HG02798 (cell line): ENCODE data around the gene JAML.
A peak's percentile ranks its signal among the peaks of the same experiment; 100 is the strongest.
"Not testable (repeated sequence)": the region's sequence is repeated elsewhere in the genome, so short reads cannot be mapped to it uniquely, and the experiment has no call there.

ENCODE experiments used
- ATAC-seq: cut with Tn5 transposase; IDR thresholded peaks from one replicate; pipeline ENCODE4 v1.9.1; 2021; ENCODE audit warnings: mild to moderate bottlenecking; ENCODE audit not compliant: unreplicated experiment, poor library complexity

JAML gene

DNA sequence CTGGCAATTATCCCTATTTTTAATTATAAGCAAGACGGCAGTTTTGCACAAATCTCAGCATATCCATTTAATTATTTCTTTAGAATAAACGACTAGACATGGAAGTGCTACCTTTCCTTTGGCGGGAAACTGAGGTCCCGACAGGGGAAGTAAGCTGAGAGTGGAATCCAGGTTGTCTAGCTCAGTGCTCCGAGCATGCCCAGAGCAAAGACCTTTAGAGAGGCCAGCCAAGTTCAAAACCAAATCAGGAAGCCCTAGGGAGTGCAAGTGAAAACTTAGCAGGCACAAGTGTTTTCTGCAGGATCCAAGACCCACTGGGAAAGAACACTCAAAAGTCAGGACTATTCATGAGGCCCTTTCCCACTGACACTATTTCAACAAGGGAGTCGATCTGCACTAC is 25.7 kb downstream of the JAML start:
- ATAC-seq: no peak

DNA sequence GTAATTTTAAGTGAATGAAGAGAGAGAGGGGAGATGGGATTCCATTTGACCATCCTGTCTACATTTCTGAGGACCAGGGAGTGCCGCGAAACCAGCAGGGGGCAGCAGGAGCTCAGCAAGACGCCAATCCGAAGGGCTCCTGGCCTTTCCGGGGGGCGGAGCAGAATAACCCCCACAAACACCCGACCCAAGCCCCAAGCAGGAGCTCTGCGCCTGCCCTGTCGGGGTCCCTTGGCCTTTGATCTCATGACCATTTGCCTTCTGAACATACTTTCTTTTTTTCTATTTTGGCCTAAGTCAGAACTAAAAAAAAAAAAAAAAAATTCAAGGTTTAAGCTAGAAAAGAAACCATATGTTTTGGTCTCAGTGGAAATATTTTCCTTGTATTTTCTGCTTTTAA is 26.4 kb downstream of the JAML start:
- ATAC-seq: peak; percentile 46

DNA sequence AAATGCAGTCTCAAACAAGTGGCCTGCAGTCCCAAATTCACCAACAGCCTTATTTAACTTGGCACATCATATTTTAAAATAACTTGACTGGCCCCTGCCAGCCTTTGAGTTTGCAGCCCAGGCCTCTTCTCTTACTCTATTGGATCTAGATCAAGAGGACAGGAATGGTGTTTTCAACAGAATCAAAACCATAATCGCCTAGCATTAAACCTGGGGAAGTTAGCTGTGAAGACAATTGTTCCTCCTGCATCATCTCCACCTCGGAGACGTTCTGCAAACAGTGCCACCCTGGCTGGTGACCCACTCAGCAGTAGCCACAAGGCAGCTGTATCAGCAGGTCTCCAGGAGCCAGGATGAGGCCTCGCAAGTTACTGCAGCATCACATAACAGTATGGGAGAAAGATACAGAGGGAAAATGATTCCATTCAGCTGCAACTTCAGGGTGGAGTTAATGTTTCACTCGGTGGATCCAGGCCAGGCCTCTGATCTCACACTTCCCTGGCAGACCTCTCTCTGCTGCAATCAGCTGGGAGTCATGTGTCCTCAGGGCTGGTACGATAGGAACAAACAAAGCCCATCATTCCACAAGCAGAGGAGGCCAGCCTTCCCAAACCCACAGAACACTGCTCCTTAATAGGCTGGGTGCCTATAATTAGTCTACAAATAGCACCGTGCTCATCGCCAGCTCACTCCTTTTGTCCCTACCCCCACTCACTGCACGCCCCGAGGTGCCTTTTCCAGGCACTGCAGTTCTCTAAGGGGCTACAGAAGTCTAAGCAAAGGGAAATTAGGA is 29.8 kb downstream of the JAML start:
- ATAC-seq: no peak

DNA sequence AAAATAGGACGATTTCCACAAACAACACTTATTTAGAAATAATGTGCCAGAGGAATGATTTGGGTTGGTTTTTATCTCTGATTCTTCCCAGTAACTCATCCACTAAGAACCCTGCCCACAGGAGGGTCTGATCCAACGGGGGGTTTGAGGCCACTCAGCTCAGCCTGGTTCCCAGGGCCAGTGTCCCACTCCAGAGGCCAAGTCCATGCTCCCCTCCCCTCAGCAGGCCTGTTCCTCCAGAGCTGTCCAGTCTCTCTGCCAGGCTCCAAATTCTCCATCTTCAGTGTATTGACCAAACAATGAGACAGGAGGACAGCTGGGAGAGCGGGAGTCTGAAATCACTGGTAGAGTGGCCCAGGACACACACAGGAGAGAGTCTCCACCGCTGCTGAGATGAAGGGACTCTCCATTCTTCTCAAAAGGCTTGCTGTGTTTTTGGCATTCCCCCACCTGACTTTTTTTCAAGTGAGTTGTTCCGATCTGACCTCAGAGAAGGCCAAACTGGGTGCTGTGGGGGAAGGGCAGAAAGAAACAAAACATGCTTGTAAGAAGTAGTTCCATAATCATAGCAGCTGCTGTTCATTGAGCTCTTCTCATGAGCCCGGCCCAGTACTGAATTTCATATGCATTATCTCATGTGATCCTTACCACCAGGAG is 30.8 kb downstream of the JAML start:
- no peak for ATAC-seq

DNA sequence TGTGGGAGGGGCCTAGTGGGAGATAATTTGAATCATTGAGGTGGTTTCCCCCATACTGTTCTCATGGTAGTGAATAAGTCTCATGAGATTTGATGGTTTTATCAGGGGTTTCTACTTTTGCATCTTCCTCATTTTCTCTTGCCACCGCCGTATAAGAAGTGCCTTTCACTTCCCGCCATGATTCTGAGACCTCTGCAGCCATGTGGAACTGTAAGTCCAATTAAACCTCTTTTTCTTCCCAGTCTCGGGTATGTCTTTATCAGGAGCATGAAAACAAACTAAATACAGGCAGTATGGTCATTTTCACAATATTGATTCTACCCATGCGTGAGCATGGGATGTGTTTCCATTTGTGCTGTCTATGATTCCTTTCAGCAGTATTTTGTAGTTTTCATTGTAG is 32.0 kb downstream of the JAML start:
- not testable (repeated sequence) for ATAC-seq

DNA sequence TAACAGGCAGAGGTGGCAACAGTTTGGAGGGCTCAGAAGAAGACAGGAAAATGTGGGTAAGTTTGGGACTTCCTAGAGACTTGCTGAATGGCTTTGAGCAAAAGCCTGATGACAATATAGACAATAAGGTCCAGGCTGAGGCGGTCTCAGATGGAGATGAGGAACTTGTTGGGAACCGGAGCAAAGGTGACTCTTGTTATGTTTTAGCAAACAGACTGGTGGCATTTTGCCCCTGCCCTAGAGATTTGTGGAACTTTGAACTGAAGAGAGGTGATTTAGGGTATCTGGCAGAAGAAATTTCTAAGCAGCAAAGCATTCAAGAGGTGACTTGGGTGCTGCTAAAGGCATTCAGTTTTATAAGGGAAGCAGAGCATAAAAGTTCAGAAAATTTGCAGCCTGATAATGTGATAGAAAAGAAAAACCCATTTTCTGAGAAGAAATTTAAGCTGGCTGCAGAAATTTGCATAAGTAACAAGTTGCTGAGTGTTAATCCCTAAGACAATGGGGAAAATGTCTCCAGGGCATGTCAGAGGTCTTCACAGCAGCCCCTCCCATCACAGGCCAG is 33.8 kb downstream of the JAML start:
- not testable (repeated sequence) for ATAC-seq

DNA sequence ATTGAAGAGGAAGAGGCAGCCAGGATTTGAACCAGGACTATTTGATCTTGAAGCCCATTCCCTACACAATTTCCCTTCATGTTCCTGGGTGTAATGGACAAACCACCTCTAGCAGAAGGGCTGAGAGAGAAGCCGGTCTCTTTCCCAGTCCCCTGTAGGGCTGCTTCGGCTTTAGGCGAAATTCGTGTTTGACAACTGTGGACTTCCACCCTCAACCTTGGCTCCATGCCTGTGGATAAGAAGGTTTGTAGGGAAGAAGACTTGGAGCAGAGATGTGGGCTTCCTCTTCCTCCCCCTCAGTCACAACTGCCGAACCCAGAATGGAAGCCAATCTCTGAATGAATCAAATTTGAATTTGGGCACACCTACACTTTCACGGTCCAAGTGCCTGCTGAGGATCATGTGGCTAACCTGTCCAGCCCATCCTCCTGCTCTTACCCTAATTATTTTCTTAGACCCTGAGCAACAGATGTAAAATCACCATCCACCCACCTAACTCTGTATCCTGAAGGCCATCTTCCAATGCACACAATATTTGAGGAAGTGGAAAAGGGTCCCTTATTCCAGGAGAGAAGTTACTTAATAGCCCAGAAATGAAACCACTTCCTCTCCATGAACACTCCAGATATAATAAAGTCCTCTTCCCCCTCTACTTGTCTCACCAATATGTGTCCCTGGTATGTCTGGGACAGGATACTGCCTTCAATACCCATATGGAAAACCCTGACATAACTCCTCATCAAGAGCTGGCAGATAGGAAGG is 38.3 kb downstream of the JAML start:
- no peak for ATAC-seq

DNA sequence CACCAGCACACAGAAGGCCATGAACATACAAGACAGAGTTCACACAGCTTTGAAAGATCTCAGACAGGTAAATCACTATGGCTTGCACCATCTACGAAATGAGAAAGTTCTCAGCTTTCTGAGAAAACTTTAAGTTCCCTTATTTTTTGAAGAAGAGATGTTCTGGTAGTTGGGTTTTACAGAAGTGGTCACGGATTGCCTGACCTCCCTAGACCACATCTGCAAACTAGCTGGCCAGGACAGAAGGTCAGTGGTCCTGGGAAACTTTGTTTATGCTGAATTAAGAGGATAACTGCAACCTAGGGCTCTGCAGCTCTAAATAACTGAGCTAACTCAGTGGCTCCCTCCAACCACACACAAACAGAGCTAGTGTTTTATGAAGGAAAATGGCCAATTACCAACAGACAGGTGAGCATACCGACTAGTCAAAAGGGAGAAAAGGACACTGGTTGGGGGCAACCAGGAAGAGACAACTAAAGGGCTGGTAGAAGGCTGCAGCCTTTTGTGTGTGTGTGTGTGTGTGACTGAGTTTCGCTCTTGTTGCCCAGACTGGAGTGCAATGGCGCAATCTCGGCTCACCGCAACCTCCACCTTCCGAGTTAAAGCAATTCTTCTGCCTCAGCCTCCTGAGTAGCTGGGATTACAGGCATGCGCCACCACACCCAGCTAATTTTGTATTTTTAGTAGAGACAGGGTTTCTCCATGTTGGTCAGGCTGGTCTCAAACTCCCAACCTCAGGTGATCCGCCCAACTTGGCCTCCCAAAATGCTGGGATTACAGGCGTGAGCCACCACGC is 39.8 kb downstream of the JAML start:
- ATAC-seq: no peak

DNA sequence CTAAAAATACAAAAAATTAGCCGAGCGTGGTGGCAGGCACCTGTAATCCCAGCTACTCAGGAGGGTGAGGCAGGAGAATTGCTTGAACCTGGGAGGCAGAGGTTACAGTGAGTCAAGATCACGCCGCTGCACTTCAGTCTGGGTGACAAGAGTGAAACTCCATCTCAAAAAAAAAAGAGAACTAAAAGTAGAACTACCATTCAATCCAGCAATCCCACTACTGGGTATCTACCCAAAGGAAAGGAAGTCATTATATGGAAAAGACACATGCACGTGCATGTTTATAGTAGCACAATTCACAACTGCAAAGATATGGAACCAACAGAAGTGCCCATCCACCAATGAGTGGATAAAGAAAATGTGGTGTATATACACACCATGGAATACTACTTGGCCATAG is 41.1 kb downstream of the JAML start:
- not testable (repeated sequence) for ATAC-seq

DNA sequence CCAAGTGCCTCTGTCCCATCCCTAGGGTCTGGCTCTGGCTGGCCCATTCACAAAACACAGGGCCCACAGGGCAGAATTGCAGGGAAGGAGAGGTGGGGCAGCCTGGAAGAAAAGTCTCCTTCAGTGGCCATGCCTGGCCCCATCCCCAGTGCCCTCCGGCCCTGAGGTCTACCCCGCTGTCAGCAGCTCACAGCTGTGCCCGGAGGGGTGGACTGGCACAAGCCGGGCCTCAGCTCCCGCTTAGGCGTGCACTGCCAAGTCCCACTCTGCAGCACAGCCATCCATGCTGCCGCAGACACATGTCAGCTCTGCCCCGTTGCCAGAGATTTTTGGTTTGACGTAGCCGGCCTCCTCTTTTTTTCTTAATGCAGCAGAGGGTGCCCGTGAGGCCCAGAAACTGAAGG is 44.5 kb downstream of the JAML start:
- no peak for ATAC-seq

DNA sequence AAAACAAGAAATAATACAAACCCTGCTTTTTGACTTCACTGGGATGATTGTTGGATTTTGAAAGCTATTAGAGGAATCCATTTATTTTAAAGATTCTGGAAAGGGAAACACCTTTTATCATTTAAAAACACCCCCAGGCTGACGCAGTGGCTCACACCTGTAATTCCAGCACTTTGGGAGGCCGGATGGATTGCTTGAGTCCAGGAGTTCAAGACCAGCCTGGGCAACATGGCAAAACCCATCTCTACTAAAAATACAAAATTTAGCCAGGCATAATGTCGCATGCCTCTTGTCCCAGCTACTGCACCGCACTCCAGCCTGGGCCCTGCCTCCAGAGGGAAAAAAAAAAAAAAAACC is 48.1 kb downstream of the JAML start:
- no peak for ATAC-seq

DNA sequence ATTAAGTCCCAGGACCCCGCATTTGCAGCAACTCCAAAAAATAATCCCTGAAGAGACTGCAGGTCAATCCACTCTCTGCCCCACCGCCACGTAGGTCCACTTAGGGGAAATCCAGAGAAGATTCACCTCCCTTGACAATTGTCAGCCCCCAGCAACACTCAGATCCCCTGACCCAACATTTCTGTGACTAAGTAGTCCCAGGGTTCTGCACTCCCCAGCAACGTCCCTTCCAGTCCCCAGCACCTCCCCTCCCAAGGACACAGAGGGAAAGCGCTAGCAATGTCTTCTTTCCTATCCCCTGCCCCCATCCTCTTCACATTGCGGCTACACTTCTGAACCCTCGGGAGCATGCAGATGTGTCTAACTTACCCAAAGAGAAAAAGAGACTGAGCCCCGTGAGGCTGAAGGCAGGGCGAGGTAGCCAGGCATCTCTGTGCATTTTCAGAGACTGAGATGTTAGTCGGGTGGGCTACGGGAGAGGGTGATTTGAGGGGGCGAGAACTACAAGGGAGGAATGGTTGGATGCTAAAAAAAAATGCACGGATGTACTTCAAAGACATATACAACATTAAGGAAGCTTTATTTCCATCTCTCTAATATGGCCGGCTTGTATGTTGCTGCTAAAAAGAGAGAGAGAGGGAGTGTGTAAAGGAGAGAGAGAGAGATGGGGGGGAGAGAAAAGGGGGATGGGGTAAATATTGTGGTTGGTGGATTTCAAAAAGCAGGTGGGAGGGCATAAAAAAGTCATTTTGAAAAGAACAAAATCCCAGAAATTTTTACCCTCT is 48.6 kb downstream of the JAML start, which contains the start of gene SCN2B:
TSS of gene SCN2B (minus strand) at position 647 of the 785 bp plus-strand sequence. CDS start at position 439, 208 bp downstream.
- no peak for ATAC-seq

DNA sequence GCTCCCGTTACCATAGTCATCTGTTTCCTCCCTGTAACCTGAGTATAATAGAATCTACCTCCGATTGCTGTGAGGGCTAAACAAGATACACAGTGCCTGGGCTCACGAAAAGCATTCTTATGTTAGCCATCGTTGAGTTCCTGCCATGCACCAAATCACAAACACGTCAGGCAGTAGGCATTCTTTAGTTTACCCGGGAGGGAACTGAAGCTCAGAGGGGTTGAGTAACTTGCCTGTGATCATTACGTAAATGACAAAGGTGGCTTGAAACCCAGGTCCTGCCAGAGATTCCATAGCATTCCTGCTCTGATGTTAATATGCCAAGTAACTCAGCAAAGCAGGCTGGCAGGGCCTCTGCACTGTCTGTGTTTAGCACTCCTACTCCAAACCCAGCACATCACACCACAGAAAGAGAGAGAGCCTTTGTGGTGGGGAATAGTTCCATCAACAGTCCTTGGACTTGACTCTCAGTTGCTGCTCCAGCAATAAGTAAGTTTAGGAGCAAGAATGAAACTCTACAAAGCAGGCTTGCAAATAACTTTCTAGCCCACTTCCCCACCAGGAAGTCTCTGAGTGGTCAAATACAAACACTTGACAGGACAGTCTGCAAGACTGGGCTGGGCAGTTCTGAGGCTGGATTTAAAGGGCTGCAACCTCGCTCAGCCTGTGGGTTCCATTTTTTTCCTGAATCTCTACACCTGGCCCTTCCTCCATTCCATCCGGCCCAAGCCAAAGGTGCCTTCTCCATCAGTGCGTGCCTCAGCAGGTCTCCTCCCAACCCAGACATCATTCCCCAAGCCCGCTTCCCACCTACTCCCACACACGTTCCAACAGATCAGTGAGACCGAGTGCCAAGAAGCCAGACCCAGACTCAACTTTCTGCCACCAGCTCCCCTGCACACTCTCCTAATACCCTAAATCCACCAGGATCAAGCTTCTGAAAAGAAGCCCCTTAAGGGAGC is 49.5 kb downstream of the JAML start:
- ATAC-seq: no peak

DNA sequence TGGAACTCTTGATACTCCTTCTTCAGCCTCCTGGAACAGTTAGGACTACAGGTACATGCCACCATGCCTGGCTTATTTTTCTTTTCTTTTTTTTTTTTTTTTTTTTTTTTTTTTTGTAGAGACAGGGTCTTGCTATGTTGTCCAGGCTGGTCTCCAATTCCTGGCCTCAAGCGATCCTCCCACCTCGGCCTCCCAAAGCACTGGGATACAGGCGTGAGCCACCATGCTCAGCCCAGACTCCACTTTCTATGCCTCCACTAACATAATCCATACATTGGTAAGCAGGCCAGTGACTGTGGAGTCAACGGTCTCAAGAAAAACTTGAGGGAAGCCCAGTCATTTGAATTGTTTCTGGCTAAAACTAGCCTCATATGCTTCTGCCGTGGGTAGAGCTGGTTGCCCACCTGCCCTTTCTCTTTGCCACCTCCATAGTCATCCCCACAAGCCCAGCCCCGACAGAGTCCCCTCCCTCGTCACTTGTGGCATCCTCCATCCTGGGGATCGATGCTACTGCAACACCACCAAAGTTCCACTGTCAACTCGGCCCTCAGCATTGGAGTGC is 50.7 kb downstream of the JAML start:
- no peak for ATAC-seq

DNA sequence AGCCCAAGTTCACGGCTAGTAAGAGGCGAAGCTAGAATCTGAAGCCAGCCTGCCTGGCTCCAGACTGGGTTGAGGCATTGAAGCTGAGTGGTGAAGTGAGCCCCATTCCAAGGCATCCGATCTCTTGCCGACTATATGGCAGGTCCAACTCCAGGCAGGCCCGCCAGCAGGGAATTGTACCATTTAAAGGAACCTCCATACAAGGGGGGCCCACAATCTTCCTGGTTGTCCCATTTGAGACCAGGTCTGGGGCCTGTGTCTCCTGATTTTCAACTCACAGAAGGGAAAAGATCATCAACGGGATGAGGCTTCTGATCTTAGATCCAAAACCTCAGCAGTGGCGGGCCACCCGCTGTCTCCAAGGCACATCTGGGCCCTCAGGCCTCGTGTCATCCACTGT is 52.5 kb downstream of the JAML start:
- ATAC-seq: no peak

DNA sequence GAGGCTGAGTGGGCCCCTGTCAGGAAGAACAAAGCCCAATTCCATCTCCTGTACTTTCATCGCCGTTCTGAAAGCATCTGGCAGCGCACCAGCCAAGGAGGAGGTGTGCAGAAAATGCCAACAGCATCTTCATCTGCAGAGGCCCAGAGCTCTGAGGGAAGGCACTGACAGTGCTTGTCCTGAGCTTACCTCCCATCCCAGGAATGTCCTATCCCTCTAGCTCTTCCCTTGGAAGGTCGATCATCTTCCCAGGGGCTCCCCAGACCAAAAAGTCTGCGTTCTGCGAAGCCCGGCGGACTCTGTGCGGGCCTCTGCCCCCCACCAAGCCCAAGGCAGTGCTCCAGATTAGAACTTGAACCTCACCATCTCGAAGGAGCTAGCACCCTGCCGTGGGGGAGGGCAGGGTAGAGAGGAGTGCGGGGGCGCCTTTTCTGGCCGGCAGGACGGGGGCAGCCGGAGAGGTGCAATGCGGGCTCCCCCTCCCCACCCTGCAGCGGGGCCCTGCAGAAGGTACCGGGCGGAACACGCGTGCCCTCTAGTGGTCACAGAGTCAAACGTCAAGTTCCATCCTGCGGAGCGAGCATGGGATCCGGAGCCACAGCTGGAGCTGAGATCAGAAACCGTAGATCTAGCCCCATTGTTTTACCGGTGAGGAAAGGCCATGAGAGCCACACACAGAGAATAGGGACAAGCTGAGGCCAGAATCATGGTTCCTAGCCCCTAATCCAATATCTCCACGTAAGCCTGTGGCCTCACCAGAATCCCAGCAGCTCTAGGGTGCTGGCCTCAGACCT is 53.3 kb downstream of the JAML start:
- ATAC-seq: no peak

DNA sequence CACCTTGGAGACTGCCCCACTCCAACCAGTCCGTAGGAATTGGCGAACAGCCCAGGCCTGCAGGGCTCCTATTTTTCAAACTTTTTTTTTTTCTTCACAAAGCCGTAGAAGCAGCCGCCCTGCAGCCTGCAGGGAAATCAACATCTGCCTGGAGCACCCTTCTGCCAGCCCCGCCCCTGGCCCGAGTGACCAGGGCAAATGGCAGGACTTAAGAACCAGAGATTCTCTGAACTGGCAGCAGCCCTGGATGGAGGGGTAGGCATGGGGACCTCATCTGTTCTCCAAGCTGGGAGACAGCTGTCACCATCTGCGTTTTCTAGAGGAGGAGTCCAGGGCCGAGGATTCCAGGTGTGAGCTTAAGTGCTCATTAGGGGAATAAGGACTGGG is 53.9 kb downstream of the JAML start:
- ATAC-seq: no peak
